Measurements from ENCODE around the gene TSPAN18.
A peak's percentile ranks its signal among the peaks of the same experiment; 100 is the strongest.

The TSPAN18 gene

GRCh38 chr11:44763121-44763820 is 36.5 kb downstream of the TSPAN18 start:
- DNase-seq: no peak

- DNase-seq: no peak
Measured at GRCh38 chr11:44764583-44764982, 37.8 kb downstream of the TSPAN18 start.

DNA sequence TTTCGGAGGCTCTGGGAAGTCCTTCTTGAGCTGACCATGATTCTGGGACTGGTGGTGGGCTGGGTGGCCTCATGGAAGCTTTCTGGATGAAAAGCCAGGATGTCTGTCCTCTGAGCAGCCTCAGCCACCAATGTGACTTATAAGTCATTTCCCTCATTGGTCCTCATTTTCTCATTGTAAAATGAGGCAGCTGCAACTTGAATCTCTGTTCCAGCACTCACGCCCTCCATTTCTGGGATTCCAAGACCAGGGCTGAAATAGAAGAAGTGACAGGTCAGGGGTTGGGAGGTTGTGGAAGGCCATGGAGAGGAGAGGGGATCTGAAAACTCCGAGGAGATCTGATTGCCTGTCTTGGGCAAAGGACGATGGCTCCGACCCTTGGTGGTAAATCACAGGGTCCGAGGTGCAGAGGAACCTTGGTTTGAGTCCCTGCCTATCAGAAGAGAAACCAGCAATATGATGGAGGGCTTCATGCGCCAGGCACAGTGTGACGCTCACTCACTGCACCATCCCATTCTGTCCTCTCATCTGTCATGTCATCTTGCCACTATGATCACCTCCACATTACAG is 38.3 kb downstream of the TSPAN18 start:
- no peak for DNase-seq

DNA sequence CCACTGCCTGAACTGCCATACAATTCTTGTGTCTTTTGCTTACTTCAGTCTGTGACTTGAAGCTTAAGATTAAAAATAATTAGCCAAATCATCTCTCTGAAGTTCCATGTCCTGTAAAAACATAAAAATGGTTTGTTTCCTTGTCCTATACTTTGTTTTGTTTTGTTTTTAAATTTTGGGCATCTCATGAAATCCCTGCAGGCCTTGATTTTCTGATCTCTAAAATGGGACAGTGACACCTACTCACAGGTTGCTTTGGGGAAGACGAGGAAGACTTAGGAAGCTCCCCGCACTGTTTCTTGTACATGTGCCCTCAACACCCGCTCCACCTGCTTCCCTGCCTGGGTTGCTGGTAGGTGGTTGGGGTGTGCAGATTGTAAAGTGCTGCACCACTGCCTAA is 38.9 kb downstream of the TSPAN18 start:
- DNase-seq: no peak

- no peak for DNase-seq
Measured at GRCh38 chr11:44766112-44766971, 39.6 kb downstream of the TSPAN18 start.

DNA sequence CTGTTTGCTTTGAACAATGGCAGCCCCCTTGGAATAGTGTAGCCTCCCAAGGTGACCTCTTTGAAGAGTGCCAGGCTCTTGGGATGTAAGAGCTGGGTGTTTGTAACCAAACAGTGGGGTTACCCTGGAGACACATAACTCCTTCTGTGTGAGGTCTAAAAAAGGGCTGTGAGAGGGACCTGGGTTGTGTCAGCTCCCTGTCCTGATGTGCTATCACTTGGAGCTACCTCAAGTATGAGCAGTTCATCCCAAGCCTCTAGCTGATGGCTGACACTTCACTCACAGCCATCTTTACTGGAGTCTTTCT is 40.2 kb downstream of the TSPAN18 start:
- DNase-seq: no peak

DNA sequence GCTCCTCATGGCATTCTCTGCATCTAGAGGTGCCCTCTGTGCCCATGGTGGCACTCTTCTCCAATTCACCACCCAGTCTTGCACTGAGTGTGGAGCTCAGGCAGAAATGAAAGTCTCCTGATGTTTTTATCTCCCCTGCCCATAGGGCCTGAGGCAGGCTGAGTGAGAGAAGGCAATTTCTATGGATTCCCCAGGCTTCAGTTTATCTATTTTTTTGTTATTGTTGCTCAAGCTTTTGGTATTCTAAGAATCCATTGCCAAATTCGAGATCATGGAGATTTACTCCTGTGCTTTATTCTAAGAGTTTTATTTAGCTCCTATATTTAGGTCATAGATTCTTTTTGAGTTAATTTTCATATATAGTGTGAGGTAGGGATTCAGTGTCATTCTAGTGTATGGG is 40.7 kb downstream of the TSPAN18 start:
- DNase-seq: no peak

- no peak for DNase-seq
Measured at GRCh38 chr11:44770401-44770800, 43.6 kb downstream of the TSPAN18 start.

GRCh38 chr11:44771252-44771734 is 44.5 kb downstream of the TSPAN18 start:
- DNase-seq: no peak

- DNase-seq: no peak
Measured at GRCh38 chr11:44771841-44772240, 45.1 kb downstream of the TSPAN18 start.

- DNase-seq: no peak
Measured at GRCh38 chr11:44773351-44773965, 46.7 kb downstream of the TSPAN18 start.

DNA sequence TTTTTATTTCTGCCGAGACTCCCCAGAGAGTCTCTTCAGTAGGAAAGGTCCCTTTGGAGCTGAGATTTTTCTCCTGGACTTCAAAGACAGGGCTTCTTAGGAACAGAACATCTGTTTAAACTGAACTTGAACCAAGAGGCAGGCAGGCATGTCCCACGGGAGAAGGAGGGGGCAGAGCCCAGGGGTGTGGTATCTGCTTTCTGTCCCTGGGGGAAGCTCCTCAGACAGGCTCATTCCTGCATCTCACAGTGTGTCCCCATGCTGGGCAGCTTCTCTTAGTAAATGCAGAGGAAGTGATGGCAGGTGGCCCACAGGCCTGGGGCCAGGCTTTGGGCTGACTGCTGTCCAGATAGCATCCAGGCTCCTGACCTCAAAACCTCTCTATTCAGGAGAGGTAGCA is 47.3 kb downstream of the TSPAN18 start:
- DNase-seq: no peak

GRCh38 chr11:44774731-44775130 is 48.0 kb downstream of the TSPAN18 start:
- no peak for DNase-seq

GRCh38 chr11:44775366-44775984 is 48.7 kb downstream of the TSPAN18 start:
- DNase-seq: peak; percentile 79

- no peak for DNase-seq
Measured at GRCh38 chr11:44775985-44776446, 49.3 kb downstream of the TSPAN18 start.

DNA sequence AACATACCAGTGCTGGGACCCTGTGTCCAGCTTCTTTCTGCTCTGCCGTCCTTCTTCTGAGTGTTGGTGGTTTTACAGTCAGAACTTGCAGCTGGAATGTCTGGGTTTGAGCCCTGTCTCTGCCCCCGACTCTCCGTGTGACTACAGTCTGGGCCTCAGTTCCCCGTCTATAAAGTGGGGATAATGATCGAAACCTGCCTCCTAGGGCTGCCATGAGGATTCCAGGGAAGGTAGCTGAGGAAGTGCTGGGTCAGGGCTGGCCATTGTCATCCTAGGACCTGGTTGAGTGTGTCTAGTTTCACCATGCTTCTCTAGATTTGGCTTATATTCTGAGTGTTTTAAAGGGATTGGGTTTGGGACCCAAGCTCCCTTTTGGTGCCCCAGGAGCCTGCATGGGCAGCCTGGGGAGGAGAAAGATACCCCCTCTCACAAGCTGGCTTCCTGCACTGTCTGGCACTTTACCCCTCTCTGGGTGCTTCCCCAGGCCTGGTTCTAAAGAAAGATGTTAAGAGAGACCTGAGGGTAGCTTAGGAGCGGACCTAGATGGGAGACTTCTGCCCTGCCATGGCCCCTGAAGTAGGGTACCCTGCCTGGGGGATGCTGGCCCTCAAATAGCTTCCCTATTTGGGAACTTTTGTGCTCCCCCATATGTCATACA is 49.9 kb downstream of the TSPAN18 start:
- DNase-seq: no peak

DNA sequence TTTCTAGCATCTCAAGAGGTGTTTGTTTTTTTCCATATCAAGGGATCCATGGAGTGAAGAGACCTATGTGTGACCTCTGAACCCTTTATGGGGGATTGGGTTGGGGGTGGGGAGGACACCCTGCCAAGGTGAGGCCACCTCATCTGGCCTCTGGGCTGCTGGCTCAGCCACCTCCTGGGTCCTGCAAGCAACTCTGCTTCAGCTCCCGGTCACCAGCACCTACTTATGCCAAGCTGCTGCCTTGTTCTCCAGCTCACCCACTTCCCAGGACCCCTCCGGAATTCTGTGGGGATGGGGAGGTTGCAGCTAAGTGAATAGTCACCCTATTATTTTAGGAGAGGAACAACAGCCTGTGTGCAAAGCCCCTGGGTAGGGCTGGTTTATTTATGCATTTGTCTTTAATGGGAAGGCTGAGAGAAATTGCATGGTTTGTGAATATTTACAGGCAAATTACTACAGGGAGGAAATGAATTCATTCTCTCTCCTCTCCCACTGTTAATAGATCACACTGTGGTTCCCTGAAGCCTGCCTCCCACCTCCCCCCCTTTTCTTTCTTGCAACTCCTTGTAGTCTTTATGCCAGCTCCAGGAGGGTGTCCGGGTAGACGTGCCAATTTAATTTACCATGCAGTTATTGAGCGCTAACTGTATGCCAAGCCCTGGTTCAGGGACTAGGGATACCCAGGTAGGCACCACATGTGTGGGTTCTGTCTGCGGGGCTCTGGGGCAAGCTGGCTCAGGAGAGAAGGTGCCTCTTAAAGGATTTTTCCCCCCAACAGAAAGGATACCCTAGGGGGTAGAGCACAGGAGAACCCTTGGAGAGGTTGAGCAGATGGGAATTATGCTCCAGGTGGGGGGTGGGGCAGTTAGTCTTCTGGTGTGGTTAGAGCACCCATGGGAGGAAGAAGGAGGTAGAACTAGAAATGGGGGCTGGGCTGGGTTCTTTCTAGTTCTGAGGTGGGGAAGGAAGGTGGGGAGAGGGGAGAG is 50.7 kb downstream of the TSPAN18 start:
- no peak for DNase-seq

GRCh38 chr11:44778195-44779100 is 51.7 kb downstream of the TSPAN18 start:
- no peak for DNase-seq

GRCh38 chr11:44779736-44780520 is 53.2 kb downstream of the TSPAN18 start:
- no peak for DNase-seq
